CD14-positive monocyte (primary cell): ENCODE data around the gene ERICH3. TPM values are rescaled to one million over a fixed set of nuclear protein-coding genes. Genes with fewer than 3 reads are reported as not detected.

Source experiments
- DNase-seq, 3 donors: peaks; one replicate each; pipeline ENCODE4 v3.0.0-alpha.2; 2011 to 2022
- H2AFZ ChIP-seq: 2 replicates; pipeline ENCODE4 v1.6.0; 2012; ENCODE audit warnings: mild to moderate bottlenecking, low read depth, low read length, inconsistent platforms; ENCODE audit not compliant: insufficient read depth, poor library complexity, severe bottlenecking
- H3K27ac ChIP-seq, 2 donors: 1 replicate in 1 of 2; 2 replicates in 1 of 2; pipeline ENCODE4 v1.5.1; 2012 to 2013; ENCODE audit warnings: low read length in 2 of 2, control low read depth in 1 of 2, inconsistent platforms in 1 of 2, low read depth in 1 of 2, mild to moderate bottlenecking in 1 of 2
- H3K27me3 ChIP-seq, 2 donors: one replicate each; pipeline versions ENCODE4 v1.6.0 to v1.6.1; 2011 to 2013; ENCODE audit warnings: low read length in 2 of 2; ENCODE audit not compliant: control insufficient read depth in 2 of 2, insufficient read depth in 2 of 2
- H3K36me3 ChIP-seq, 2 donors: replicated peaks in 1 of 2; 1 replicate in 1 of 2; 2 replicates in 1 of 2; pipeline versions ENCODE4 v1.5.1 to v1.6.1; 2012 to 2013; ENCODE audit warnings: low read length in 2 of 2, control low read depth in 1 of 2, inconsistent platforms in 1 of 2, mild to moderate bottlenecking in 1 of 2; ENCODE audit not compliant: insufficient read depth in 2 of 2, control insufficient read depth in 1 of 2
- H3K4me1 ChIP-seq, 2 donors: 1 replicate in 1 of 2; 2 replicates in 1 of 2; pipeline versions ENCODE4 v1.5.1 to v1.6.1; 2012 to 2013; ENCODE audit warnings: low read length in 2 of 2, control low read depth in 1 of 2, inconsistent platforms in 1 of 2, mild to moderate bottlenecking in 1 of 2, moderate library complexity in 1 of 2; ENCODE audit not compliant: insufficient read depth in 2 of 2, control insufficient read depth in 1 of 2
- H3K4me2 ChIP-seq: replicated peaks from 2 replicates; pipeline ENCODE3; 2012; ENCODE audit warnings: low read length, moderate library complexity, mild to moderate bottlenecking; ENCODE audit not compliant: poor library complexity, severe bottlenecking; ENCODE audit errors: extremely low read depth
- H3K4me3 ChIP-seq, 3 experiments: fragments of 200-600 bp in 1 of 3; sonication (generic) in 1 of 3; replicated peaks in 1 of 3; 1 replicate in 2 of 3; 2 replicates in 1 of 3; pipeline ENCODE4 v1.5.1; 2011 to 2013; ENCODE audit warnings: low read length in 3 of 3, mild to moderate bottlenecking in 3 of 3, control low read depth in 2 of 3, low read depth in 2 of 3, inconsistent platforms in 1 of 3, moderate library complexity in 1 of 3
- H3K79me2 ChIP-seq: 2 replicates; pipeline ENCODE4 v1.6.0; 2012; ENCODE audit warnings: mild to moderate bottlenecking, control low read depth, inconsistent platforms, low read length, moderate library complexity; ENCODE audit not compliant: insufficient read depth
- H3K9ac ChIP-seq: 2 replicates; pipeline ENCODE4 v1.6.0; 2017; ENCODE audit warnings: low read length, mild to moderate bottlenecking; ENCODE audit not compliant: insufficient read depth, poor library complexity, severe bottlenecking
- H3K9me3 ChIP-seq, 2 donors: replicated peaks in 1 of 2; 1 replicate in 1 of 2; 2 replicates in 1 of 2; pipeline versions ENCODE4 v1.5.1 to v1.6.1; 2012 to 2013; ENCODE audit warnings: low read length in 2 of 2, control low read depth in 1 of 2; ENCODE audit not compliant: control insufficient read depth in 1 of 2, insufficient read depth in 1 of 2
- H4K20me1 ChIP-seq: 2 replicates; pipeline ENCODE4 v1.6.0; 2012; ENCODE audit warnings: mild to moderate bottlenecking, low read length, control low read depth, moderate library complexity; ENCODE audit not compliant: insufficient read depth
- H3K27ac Mint-ChIP-seq, 7 donors: one replicate each; pipeline ENCODE4 v1.8.0; 2020; ENCODE audit warnings: mild to moderate bottlenecking in 7 of 7, mixed read lengths in 7 of 7, moderate library complexity in 6 of 7, inconsistent platforms in 2 of 7
- H3K27me3 Mint-ChIP-seq, 3 donors: one replicate each; pipeline ENCODE4 v1.8.0; 2021 to 2022; ENCODE audit warnings: low read depth in 3 of 3, mild to moderate bottlenecking in 3 of 3, mixed read lengths in 3 of 3, moderate library complexity in 3 of 3, inconsistent platforms in 1 of 3
- H3K36me3 Mint-ChIP-seq, 2 donors: one replicate each; pipeline ENCODE4 v1.8.0; 2020; ENCODE audit warnings: mixed read lengths in 2 of 2, inconsistent platforms in 1 of 2, mild to moderate bottlenecking in 1 of 2
- H3K4me1 Mint-ChIP-seq: one replicate; pipeline ENCODE4 v1.8.0; 2020; ENCODE audit warnings: mild to moderate bottlenecking, mixed read lengths
- H3K4me3 Mint-ChIP-seq, 2 donors: one replicate each; pipeline ENCODE4 v1.8.0; 2020; ENCODE audit warnings: mild to moderate bottlenecking in 2 of 2, mixed read lengths in 2 of 2, moderate library complexity in 1 of 2
- H3K9me3 Mint-ChIP-seq, 7 donors: one replicate each; pipeline ENCODE4 v1.8.0; 2020 to 2022; ENCODE audit warnings: mixed read lengths in 7 of 7, mild to moderate bottlenecking in 6 of 7, moderate library complexity in 6 of 7, inconsistent platforms in 2 of 7
- CTCF ChIP-seq: fragments of 200-600 bp; IDR thresholded peaks from one replicate; pipeline ENCODE4 v1.8.0; 2022; ENCODE audit warnings: antibody characterized with exemption, mild to moderate bottlenecking
- WGBS: methylation state at CpG from one replicate; pipeline ENCODE4 v1.1.5; 2013; ENCODE audit warnings: missing lambda C conversion rate; ENCODE audit not compliant: insufficient coverage; 5-methylcytosine and 5-hydroxymethylcytosine counted together
- intact Hi-C, 2 donors: fragments of 100-400 bp; cut with micrococcal nuclease; formaldehyde crosslinking; loops; one replicate each; pipeline versions ENCODE4 v1.15.0 to v1.15.1; 2023
- polyA plus RNA-seq, 3 donors: library from polyadenylated mRNA; depleted of rRNA in 1 of 3; unstranded in 2 of 3; stranded (reverse) in 1 of 3; fragments of 300-500 nt in 2 of 3; fragments of >200 nt in 1 of 3; fragmentation: Illumina TruSeq in 2 of 3; gene quantifications; 1 replicate in 2 of 3; 2 replicates in 1 of 3; pipeline ENCODE4 v1.2.3, GENCODE V29; 2012 to 2021

Gene ERICH3
- polyA plus RNA-seq, 3 donors, result not detected

- H3K9ac ChIP-seq, result no peak overlapping the region
- Mint-ChIP-seq H3K4me1 (no peaks in the 10 kb centered on the region), H3K27ac (no peak overlapping the region), H3K4me3 (no peak overlapping the region), H3K9me3 (peaks cover 0 to 2% (median 0%) of the 10 kb centered on the region in 7 donors), H3K27me3 (peaks cover 0 to 3% (median 0%) of the 10 kb centered on the region in 3 donors), H3K36me3 (no peaks in the 10 kb centered on the region)
- H3K27ac ChIP-seq, result no peak overlapping the region
- H3K4me2 ChIP-seq, result no peak overlapping the region
- H3K36me3 ChIP-seq, result no peaks in the 10 kb centered on the region
- no peaks in the 10 kb centered on the region for H3K79me2 ChIP-seq
- 90% methylated on average over 2 of the region's 2 CpGs for WGBS
- TF ChIP-seq CTCF, result no peak
- no peaks in the 10 kb centered on the region for H3K27me3 ChIP-seq
- no peaks in the 10 kb centered on the region for H3K4me1 ChIP-seq
- no peak overlapping the region for H2AFZ ChIP-seq
- no peak for DNase-seq
- no peaks in the 10 kb centered on the region for H4K20me1 ChIP-seq
- H3K4me3 ChIP-seq, result no peak overlapping the region
- intact Hi-C loops, result no loop called here
- H3K9me3 ChIP-seq, result no peaks in the 10 kb centered on the region
Measured at GRCh38 chr1:74629283-74629682, 44.3 kb downstream of the ERICH3 start.

- Histone ChIP-seq H3K9ac (no peak overlapping the region), H3K4me1 (no peaks in the 10 kb centered on the region), H4K20me1 (no peaks in the 10 kb centered on the region), H3K79me2 (no peaks in the 10 kb centered on the region), H3K4me2 (no peak overlapping the region), H3K27ac (no peak overlapping the region), H2AFZ (no peak overlapping the region), H3K36me3 (no peaks in the 10 kb centered on the region), H3K4me3 (no peak overlapping the region), H3K27me3 (no peaks in the 10 kb centered on the region), H3K9me3 (no peaks in the 10 kb centered on the region)
- no peak overlapping the region for H3K4me3 Mint-ChIP-seq
- DNase-seq, result no peak
- H3K4me1 Mint-ChIP-seq, result no peaks in the 10 kb centered on the region
- no peak for TF ChIP-seq CTCF
- WGBS, result 43% methylated on average over 1 of the region's 2 CpGs
- H3K9me3 Mint-ChIP-seq, result peaks cover 0 to 4% (median 0%) of the 10 kb centered on the region in 7 donors
- peaks cover 0 to 3% (median 2%) of the 10 kb centered on the region in 3 donors for H3K27me3 Mint-ChIP-seq
- no peak overlapping the region for H3K27ac Mint-ChIP-seq
- no peaks in the 10 kb centered on the region for H3K36me3 Mint-ChIP-seq
- intact Hi-C loops, result no loop called here
Measured at GRCh38 chr1:74623716-74624115, 49.9 kb downstream of the ERICH3 start.
